ENCODE measurements around the gene NHS. TPM values are rescaled to one million over a fixed set of nuclear protein-coding genes. Genes with fewer than 3 reads are reported as not detected.

The NHS gene
- total and polyA plus RNA-seq, 2 of the 13 experiments (the other 11 are each of a cell fraction or from before 2014, with no cell fraction given): 0.02 TPM; not detected in 1

- TF ChIP-seq GLMP (CRISPR knock-in tag; IDR thresholded peaks at IDR 0.05; ENCODE audit: borderline replicate concordance) (no peak), MIER3 (CRISPR knock-in tag; IDR thresholded peaks at IDR 0.05; ENCODE audit: borderline replicate concordance) (0 out of 2 replicates have a peak, but pooled peaks have one; percentile 25), PRMT3 (CRISPR knock-in tag; IDR thresholded peaks at IDR 0.05; ENCODE audit: borderline replicate concordance, low read depth) (no peak), SRSF4 (IDR thresholded peaks at IDR 0.05; ENCODE audit: low read depth, low read length, poor library complexity, severe bottlenecking) (no peak), PHF8 (CRISPR knock-in tag; IDR thresholded peaks at IDR 0.05) (0 out of 2 replicates have a peak, but pooled peaks have one; percentile 38), KLF15 (CRISPR knock-in tag; IDR thresholded peaks at IDR 0.05; ENCODE audit: borderline replicate concordance) (no peak), ZNF891 (CRISPR knock-in tag; IDR thresholded peaks at IDR 0.05) (no peak), ZNF740 (CRISPR knock-in tag; IDR thresholded peaks at IDR 0.05) (no peak), THAP8 (CRISPR knock-in tag; IDR thresholded peaks at IDR 0.05; ENCODE audit: borderline replicate concordance) (no peak), ZNF441 (CRISPR knock-in tag; IDR thresholded peaks at IDR 0.05; ENCODE audit: borderline replicate concordance) (no peak), ZNF205 (CRISPR knock-in tag; IDR thresholded peaks at IDR 0.05) (no peak), HDAC6 (IDR thresholded peaks at IDR 0.05; ENCODE audit: low read depth, low read length) (no peak), ZSCAN9 (CRISPR knock-in tag; IDR thresholded peaks at IDR 0.05; ENCODE audit: borderline replicate concordance) (no peak), ZNF121 (CRISPR knock-in tag; IDR thresholded peaks at IDR 0.05) (no peak), ZNF577 (CRISPR knock-in tag; IDR thresholded peaks at IDR 0.05; ENCODE audit: borderline replicate concordance, low read depth) (no peak), NR2F2 (IDR thresholded peaks at IDR 0.05; ENCODE audit: borderline replicate concordance, low read depth) (no peak), ZNF782 (CRISPR knock-in tag; IDR thresholded peaks at IDR 0.05; ENCODE audit: borderline replicate concordance) (no peak), ZNF30 (CRISPR knock-in tag; IDR thresholded peaks at IDR 0.05) (no peak), CSRNP2 (CRISPR knock-in tag; conservative IDR thresholded peaks at IDR 0.05; ENCODE audit: low read depth) (no peak), ZNF335 (CRISPR knock-in tag; IDR thresholded peaks at IDR 0.05) (no peak), ZNF615 (CRISPR knock-in tag; IDR thresholded peaks at IDR 0.05; ENCODE audit: borderline replicate concordance) (no peak), ZNF451 (CRISPR knock-in tag; IDR thresholded peaks at IDR 0.05) (no peak), MTF2 (CRISPR knock-in tag; IDR thresholded peaks at IDR 0.05; ENCODE audit: borderline replicate concordance) (no peak), HOMEZ (CRISPR knock-in tag; IDR thresholded peaks at IDR 0.05; ENCODE audit: low read depth) (no peak), ZNF430 (CRISPR knock-in tag; IDR thresholded peaks at IDR 0.05) (no peak)
Measured at GRCh38 chrX:17736856-17737709, 362.1 kb downstream of the NHS start, which contains the start of gene SCML1 (continued).
